NCI-H774 (cell line): ENCODE data around the gene TRPT1.

ENCODE experiments used
- DNase-seq: peaks from one replicate; lab custom pipeline; 2025; lab: John Stamatoyannopoulos, UW

TRPT1 gene

DNA sequence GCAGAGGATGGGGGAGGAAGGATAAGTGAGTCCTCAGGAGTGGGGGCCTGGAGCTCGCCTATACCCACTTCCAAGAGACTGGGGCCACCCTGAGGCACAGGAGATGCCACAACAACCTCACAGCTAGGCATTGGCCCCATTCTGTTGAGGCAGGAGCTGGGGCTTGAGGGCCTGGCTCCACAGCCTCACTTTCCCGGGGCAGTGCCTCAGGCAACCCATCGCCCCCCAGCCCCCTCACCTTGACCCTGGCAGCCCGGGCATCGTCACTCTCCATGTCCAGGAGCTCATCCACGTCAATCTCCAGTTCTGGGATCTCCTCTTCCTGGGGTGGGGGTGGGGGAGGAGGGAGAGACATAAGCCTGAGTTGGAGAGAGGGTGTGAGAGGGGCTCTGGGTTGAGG is 19.0 kb upstream of the TRPT1 start:
- no peak for DNase-seq

DNA sequence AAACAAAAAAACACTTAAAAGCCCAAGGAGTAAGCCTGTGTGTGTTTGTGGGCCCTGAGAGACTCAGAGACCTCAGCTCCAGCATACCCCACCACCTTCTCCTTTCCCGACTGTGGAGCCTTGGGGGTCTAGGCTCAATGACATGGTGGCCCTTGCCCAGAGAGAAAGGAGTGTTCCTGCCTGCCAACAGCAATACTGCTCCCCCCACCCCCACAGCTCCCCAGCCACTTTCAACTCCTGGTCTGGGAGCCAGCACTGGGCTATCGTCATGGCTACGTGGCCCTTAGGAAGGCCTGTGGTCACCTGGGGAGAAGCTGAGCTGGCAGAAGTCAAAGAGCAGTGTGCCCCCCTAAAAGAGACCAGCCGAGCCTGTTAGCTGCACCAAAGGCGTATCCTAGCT is 18.1 kb upstream of the TRPT1 start:
- DNase-seq, result no peak

DNA sequence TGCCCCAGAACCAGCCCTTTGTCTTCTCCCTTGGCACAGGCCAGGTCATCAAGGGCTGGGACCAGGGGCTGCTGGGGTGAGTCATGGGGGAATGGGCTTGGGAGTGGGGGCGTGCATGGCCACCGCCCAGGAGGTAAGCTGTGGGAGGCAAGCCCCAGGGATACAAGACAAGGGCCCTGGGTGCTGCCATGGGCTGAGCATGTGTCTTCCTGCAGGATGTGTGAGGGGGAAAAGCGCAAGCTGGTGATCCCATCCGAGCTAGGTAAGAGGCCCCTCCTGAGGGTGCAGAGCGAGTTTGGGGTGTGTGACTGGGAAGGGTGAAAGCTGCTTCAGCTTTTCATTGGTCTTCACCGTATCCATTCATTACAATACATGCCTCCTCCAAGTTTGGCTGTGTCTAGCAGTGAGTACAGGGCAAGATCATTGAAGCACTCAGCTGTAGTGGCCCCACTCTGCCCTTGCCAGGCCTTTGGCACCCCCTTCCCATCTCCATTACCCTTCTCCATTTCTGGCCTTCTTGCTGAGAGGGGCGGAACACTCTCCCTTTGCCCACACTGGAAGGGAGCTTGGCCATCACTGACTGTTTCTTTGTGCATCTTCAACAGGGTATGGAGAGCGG is 17.4 kb upstream of the TRPT1 start:
- DNase-seq, result no peak

DNA sequence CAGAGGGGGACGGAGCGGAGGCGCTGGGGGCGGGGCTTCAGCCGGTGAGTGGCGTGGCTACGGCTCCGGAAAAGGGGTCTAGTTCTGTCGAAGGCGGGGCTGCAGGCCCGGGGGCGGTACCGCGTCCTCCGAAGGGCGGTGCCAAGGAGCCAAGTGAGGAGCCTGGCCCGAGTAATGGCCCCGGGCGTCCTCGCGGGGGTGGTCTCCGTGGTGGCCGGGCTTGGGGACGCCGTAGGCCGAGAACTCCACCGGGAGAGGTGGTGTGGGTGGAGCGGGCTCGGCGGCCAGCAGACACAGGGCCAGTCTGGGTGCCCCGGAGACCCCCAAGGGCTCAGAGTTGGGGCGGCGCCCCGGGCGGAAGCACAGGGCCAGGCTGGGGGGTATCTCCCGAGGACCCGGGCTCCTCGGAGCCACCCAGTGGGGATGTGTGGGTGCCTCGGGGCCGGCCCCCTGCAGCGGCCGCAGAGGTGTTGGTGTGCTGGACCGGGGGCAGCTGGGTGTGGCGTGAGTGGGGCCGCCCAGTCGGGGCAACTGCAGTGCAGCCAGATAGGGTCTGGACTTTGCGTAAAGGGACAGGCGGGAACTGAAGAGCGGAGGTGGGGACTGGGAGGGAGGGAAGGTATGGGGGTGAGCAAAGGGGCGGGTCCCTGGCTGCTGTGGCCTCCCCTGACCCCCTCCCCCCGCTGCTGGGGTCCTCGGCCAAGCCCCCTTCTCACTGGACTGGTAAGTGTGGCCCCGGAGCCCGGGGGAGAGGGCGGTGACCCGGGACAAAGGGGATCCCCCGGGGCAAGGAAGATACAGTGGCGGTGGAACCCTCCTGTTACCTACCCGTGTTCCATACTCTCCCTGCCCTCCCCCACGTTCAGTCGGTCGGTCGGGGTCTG is 15.7 kb upstream of the TRPT1 start:
- peak; percentile 42 for DNase-seq

DNA sequence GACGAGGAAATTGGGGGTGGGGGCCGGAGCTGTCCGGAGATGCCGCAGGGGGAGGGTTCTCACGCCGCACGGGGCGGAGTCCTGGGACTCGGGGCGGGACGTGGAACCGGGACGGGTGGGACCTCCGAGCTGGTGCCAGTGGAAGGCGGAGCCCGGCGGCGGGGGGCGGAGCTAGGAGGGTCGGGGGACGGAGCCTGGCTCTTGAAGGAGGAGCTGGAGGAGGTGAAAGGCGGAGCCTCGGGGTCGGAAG is 15.2 kb upstream of the TRPT1 start:
- peak; percentile 99 for DNase-seq

DNA sequence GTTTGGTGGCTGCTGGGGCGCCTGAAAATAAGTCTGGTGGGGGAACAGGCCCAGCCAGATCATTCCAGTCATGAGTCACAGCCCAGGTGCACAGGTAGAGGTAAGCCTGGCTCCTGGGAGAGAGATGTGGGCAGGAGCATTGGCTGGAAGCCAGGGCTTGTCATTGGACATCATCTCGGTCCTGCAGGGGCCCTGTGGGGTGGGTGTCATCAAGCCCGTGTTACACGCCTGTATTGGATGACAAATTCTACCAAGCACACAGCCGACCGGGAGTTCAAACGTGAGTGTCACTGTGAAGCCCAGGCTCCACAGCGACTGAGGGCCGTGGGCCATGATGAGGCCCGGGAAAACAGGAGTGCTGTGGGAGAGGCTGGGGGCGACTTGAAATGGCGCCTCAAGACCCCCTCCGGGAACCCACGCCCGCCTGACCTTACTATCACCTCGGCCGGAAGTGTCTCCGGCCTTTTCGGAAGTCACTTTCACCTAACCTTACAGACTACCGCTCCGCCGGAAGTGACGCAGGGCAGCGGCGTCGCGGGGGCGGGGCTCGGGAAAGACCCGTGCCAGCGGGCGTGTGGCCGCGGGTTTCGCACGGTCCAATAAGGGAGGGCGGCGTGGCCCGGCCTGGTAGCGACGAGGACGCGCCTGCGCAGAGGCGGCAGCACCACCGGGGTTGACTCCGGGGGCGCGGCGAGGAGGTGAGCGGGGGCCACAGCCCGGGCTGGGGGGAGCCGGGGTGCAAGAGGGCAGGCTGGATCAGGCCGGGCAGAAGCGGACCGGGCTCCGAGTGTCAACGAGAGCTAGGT is 14.7 kb upstream of the TRPT1 start, which contains the start of gene FKBP2:
TSS of gene FKBP2 (plus strand) at position 661 of the 806 bp plus-strand sequence. CDS start 1,293 bp downstream, outside the sequence.
- peak; percentile 98 for DNase-seq

GRCh38 chr11:64239662-64240434 is 13.9 kb upstream of the TRPT1 start:
- DNase-seq, result no peak

DNA sequence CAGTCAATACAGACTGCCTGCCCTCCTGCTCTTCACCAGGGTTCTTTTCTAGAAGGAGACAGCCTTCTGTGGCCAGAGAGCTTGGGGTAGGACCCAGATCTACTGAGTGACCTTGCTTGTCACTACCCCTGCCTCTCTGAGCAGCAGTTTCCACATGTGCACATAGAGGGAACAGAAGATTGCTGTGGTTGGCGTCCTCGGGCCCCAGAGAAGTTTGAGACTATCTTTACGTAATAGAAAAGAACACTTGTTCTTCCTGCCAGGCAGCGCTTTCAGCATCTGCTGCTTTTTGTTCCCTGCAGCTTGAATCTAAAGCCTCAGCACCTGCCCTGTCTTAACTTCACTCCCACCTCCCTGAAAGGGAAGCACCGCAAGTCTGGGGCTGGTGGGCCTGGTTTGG is 13.0 kb upstream of the TRPT1 start:
- no peak for DNase-seq

DNA sequence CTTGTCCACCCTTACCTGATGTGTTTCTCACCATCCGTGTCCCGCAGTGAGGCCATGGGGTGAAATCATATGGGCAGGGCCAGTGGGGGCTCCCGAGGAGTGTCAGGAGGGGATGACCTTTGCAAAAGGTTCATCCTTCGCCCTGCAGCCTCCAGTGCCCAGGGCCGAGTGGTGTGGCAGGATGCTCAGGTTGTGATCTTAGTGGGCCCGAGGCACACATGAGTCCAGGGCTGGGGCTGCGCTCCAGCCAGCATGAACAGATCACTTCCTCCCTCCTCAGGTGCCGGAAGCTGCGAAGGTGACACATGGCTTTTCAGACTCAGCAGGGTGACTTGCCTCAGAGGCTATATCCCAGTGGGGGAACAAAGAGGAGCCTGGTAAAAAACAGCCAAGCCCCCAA is 12.1 kb upstream of the TRPT1 start:
- peak; percentile 16 for DNase-seq

DNA sequence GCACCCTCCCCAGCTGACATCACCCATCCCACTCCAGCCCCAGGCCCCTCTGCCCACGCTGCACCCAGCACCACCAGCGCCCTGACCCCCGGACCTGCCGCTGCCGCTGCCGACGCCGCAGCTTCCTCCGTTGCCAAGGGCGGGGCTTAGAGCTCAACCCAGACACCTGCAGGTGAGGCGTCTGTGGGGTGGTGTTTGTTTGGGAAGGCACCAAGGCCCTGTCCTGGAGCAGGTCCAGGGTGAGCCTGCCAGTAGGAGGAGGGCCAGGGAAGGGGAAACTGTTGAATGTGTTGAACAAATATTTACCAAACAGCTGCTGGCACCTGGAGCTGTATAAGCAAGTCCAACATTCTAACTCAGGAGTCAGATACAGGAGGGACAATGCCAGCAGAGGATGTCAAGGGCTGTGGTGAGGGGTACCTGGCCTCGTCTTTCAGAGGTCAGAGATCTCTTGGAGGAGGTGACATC is 11.5 kb upstream of the TRPT1 start:
- DNase-seq, result peak; percentile 98

GRCh38 chr11:64235437-64236161 is 9.6 kb upstream of the TRPT1 start:
- DNase-seq, result no peak

GRCh38 chr11:64234647-64235379 is 8.8 kb upstream of the TRPT1 start:
- peak; percentile 47 for DNase-seq

DNA sequence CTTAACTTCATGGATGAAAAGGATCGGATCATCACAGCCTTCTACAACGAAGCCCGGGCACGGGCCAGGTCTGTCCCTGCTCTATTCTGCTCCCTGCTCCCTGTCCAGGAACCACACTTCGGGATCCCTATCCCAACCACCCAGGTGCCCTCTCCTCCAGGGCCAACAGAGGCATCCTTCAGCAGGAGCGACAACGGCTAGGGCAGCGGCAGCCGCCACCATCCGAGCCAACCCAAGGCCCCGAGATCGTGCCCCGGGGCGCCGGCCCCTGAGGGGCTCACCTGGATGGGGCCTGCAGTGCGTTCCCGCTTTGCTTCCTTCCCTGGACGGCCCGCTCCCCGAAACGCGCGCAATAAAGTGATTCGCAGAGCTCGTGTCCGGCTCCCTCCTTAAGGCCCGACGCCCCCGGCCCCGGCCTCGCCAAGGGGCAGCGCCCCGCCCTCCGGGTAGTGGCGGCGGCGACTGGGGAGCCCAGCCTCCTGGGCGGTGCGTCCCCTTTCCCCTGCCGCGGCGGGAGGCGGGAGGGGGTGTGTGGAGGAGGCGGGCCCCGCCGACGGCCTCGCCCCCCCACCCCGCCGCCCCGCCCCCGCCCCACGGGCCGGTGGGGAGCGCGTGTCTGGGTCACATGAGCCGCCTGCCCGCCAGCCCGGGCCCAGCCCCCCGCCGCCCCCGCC is 8.1 kb upstream of the TRPT1 start, which contains the start of gene VEGFB:
TSS of gene VEGFB (plus strand) at position 672 of the 674 bp plus-strand sequence. CDS start 250 bp downstream, outside the sequence.
- peak; percentile 79 for DNase-seq

DNA sequence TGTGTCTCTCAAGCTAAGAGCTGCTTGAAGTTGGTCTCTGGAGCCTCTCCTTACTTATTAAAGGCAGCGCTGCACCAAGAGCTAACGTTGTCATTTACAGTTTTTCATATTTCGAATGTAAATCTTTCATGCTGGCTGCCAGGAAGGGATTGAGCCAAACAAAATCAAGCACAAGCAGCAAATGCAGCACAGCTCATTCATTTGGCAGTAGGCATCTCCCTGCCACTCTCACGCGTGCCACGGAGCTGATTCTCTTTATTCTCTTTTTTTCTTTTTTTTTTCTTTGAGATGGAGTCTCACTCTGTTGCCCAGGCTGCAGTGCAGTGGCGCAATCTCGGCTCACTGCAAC is 7.0 kb upstream of the TRPT1 start:
- no peak for DNase-seq

GRCh38 chr11:64232182-64232966 is 6.4 kb upstream of the TRPT1 start:
- no peak for DNase-seq

DNA sequence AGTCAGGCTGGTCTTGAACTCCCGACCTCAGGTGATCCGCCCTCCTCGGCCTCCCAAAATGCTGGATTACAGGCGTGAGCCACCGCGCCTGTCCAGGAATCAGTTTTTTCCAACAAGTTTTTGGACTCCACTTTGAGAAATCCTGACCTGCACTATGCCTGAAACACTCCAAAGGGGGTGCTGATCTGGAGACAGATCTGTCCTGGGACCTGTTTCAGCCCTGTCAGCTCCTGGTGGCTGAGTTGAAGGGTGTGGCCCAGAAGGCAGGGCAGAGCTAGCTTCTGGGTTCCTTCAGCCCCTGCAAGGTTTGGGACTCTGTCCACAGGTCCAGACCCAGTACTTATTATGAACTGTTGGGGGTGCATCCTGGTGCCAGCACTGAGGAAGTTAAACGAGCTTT is 5.6 kb upstream of the TRPT1 start:
- no peak for DNase-seq

GRCh38 chr11:64230985-64231365 is 5.0 kb upstream of the TRPT1 start:
- DNase-seq, result no peak

GRCh38 chr11:64230171-64230984 is 4.4 kb upstream of the TRPT1 start, which contains the start of gene DNAJC4:
Gene DNAJC4, plus strand, starts transcription at chr11:64230548. Its CDS starts 307 bp downstream, at chr11:64230855.
- peak; percentile 97 for DNase-seq
